Measurements from ENCODE around the gene CRB2. TPM values are rescaled to one million over a fixed set of nuclear protein-coding genes. Genes with fewer than 3 reads are reported as not detected.

The CRB2 gene
- total and polyA plus RNA-seq, 2 of the 13 experiments (the other 11 are each of a cell fraction or from before 2014, with no cell fraction given), result 0.01 to 0.29 TPM

- TF ChIP-seq, protein P1, sequence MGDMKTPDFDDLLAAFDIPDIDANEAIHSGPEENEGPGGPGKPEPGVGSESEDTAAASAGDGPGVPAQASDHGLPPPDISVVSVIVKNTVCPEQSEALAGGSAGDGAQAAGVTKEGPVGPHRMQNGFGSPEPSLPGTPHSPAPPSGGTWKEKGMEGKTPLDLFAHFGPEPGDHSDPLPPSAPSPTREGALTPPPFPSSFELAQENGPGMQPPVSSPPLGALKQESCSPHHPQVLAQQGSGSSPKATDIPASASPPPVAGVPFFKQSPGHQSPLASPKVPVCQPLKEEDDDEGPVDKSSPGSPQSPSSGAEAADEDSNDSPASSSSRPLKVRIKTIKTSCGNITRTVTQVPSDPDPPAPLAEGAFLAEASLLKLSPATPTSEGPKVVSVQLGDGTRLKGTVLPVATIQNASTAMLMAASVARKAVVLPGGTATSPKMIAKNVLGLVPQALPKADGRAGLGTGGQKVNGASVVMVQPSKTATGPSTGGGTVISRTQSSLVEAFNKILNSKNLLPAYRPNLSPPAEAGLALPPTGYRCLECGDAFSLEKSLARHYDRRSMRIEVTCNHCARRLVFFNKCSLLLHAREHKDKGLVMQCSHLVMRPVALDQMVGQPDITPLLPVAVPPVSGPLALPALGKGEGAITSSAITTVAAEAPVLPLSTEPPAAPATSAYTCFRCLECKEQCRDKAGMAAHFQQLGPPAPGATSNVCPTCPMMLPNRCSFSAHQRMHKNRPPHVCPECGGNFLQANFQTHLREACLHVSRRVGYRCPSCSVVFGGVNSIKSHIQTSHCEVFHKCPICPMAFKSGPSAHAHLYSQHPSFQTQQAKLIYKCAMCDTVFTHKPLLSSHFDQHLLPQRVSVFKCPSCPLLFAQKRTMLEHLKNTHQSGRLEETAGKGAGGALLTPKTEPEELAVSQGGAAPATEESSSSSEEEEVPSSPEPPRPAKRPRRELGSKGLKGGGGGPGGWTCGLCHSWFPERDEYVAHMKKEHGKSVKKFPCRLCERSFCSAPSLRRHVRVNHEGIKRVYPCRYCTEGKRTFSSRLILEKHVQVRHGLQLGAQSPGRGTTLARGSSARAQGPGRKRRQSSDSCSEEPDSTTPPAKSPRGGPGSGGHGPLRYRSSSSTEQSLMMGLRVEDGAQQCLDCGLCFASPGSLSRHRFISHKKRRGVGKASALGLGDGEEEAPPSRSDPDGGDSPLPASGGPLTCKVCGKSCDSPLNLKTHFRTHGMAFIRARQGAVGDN (CRISPR knock-in tag; IDR thresholded peaks at IDR 0.05), result peak; percentile 59
- TF ChIP-seq ZNF614 (CRISPR knock-in tag; IDR thresholded peaks at IDR 0.05; ENCODE audit: borderline replicate concordance), result peak; percentile 46; the same call in 1 of the 2 replicates
- TF ChIP-seq MTF1 (CRISPR knock-in tag; IDR thresholded peaks at IDR 0.05), result no peak
- peak; percentile 75; the same call in 1 of the 2 replicates for TF ChIP-seq TARDBP (CRISPR knock-in tag; IDR thresholded peaks at IDR 0.05)
- TF ChIP-seq ZNF382 (CRISPR knock-in tag; IDR thresholded peaks at IDR 0.05; ENCODE audit: borderline replicate concordance), result no peak
- peak; percentile 77; the same call in 1 of the 2 replicates for TF ChIP-seq HDAC2 (CRISPR knock-in tag; IDR thresholded peaks at IDR 0.05)
- TF ChIP-seq, protein P2, sequence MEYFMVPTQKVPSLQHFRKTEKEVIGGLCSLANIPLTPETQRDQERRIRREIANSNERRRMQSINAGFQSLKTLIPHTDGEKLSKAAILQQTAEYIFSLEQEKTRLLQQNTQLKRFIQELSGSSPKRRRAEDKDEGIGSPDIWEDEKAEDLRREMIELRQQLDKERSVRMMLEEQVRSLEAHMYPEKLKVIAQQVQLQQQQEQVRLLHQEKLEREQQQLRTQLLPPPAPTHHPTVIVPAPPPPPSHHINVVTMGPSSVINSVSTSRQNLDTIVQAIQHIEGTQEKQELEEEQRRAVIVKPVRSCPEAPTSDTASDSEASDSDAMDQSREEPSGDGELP (IDR thresholded peaks at IDR 0.05; ENCODE audit: borderline replicate concordance, low read depth), result peak; percentile 77; the same call in 1 of the 2 replicates
- TF ChIP-seq ERF (CRISPR knock-in tag; IDR thresholded peaks at IDR 0.05), result peak; percentile 58; the same call in 1 of the 2 replicates
- peak; percentile 48; the same call in 1 of the 2 replicates for TF ChIP-seq HNF4G (IDR thresholded peaks at IDR 0.05; ENCODE audit: borderline replicate concordance, low read depth, low read length)
- TF ChIP-seq HNF4G (CRISPR knock-in tag; IDR thresholded peaks at IDR 0.05; ENCODE audit: borderline replicate concordance, low read depth), result no peak
- peak; percentile 70; the same call in 1 of the 2 replicates for TF ChIP-seq MAZ (IDR thresholded peaks at IDR 0.05; ENCODE audit: borderline replicate concordance, low read depth, low read length)
- peak; percentile 44; the same call in 1 of the 2 replicates for TF ChIP-seq MAZ (CRISPR knock-in tag; IDR thresholded peaks at IDR 0.05; ENCODE audit: low read depth)
- TF ChIP-seq PAF1 (CRISPR knock-in tag; IDR thresholded peaks at IDR 0.05), result no peak
Measured at GRCh38 chr9:123360161-123361085, 4.4 kb downstream of the CRB2 start (continued).
